Right renal cortex interstitium (tissue), 3 donors: Measurements from ENCODE around the gene POLR3A. TPM values are rescaled to one million over a fixed set of nuclear protein-coding genes. Genes with fewer than 3 reads are reported as not detected.
A peak's percentile ranks its signal among the peaks of the same experiment; 100 is the strongest.

Experiments
- DNase-seq, 3 donors: peaks; one replicate each; pipeline ENCODE4 v3.0.0-alpha.2; 2013; ENCODE audit warnings: low read depth in 3 of 3, low spot score in 2 of 3
- polyA plus RNA-seq, 3 donors: library from polyadenylated mRNA; unstranded; fragments of 120-200 nt; gene quantifications; one replicate each; pipeline ENCODE4 v1.2.1, GENCODE V29; 2013; ENCODE audit not compliant: insufficient read length in 3 of 3

The POLR3A gene
- polyA plus RNA-seq, 3 donors = 16.0 to 17.3 (median 17.2) TPM

GRCh38 chr10:78047314-78047891 is 18.1 kb upstream of the POLR3A start:
- peak in 2 of 3 donors; percentile 83 to 85 for DNase-seq

- no peak for DNase-seq
These were observed 17.5 kb upstream of the POLR3A start for GRCh38 chr10:78046711-78047269.

GRCh38 chr10:78045856-78046255 is 16.5 kb upstream of the POLR3A start:
- no peak for DNase-seq

DNA sequence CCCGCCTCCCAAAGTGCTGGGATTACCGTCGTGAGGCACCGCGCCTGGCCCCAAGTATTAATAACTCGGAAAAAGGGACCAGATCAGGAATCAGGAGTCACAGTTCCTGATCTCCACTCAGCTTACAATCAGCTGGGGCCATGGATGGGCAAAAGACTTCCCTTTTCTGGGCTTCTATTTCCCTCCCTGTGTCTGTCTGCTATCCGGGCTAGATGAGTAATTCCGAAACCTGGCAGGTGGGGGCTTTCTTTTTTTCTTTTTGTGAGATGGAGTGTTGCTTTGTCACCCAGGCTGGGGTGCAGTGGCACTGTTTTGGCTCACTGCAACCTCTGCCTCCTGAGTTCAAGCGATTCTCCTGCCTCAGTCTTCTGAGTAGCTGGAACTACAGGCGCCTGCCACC is 15.9 kb upstream of the POLR3A start:
- DNase-seq = no peak

- DNase-seq = no peak
These were observed 15.4 kb upstream of the POLR3A start for GRCh38 chr10:78044699-78045098.

GRCh38 chr10:78044179-78044578 is 14.9 kb upstream of the POLR3A start:
- no peak for DNase-seq

DNA sequence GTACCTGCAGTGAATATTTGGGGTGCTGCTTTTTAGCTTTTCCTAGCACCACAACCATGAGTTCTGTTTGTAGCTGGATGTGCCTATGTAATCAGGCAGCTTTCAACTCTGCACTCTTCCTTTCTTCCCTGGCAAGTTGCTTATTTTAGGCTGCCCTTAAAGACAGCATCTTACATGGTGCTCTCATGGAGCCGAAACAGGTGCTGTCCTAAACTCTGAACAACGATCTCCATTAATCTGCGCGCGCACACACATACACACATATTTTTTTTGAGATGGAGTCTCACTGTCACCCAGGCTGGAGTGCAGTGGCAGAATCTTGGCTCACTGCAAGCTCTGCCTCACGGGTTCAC is 13.4 kb upstream of the POLR3A start:
- DNase-seq = no peak

- no peak for DNase-seq
These were observed 12.9 kb upstream of the POLR3A start for GRCh38 chr10:78042058-78042751.

DNA sequence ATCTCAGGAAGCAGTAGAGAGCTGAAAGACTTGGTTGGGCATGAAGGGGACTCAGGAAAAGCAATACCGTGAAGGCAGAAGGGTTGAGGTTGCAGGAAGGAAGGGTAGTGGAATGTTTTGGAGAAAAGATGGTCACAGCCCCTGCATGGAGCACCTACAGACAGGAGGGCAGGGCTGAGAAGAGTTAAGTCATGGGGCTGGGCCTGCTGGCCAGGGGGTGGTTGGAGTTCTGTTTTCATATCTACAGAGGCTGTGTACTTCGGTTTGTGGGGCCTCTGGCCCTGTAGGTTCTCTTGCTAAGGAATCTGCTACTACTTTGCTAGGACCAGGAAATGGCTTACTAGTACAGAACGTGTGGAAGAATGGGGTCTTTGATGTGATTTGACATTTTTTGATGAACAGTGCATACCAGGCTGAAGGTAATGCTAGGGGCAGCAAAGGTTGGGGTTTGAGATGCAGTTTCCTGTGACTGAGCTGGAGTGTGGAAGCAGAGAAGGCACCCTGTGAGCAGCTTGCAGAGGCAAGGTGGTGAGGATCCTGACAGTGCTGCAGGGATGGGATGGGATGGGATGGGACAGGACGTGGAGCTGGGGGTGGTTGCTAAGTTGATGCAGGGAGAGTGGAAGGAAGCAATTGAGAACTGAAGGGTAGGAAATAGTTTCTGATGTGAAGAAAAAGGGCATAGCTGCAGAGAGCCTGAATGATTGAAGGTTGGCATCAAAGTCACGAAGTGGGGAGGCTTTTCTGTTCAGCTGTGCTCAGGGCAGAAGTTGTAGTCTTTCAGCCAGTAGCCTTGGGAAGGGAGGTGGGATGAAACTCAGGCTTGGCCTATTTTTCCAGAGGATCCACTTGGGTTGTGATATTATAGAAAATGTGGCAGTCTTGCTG is 12.1 kb upstream of the POLR3A start:
- DNase-seq = no peak

DNA sequence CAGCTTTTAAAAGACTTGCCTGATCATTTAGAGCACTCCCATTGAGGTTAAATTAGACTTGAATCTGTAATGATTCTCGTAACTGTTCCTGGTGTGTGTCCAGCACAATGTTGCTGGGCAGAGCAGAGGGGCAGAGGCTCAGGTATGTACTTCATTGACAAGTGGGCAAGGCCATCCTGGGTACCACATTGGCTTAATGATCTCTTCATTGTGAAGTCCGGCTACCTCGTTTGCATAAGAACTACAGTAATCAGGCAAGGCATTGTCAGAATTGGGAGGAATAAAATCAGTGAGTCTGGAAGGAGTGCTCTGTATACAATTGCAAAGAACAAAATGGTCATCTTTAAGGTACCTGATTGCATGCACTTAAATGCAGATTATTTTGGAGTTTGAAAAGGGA is 10.4 kb upstream of the POLR3A start:
- DNase-seq = no peak

DNA sequence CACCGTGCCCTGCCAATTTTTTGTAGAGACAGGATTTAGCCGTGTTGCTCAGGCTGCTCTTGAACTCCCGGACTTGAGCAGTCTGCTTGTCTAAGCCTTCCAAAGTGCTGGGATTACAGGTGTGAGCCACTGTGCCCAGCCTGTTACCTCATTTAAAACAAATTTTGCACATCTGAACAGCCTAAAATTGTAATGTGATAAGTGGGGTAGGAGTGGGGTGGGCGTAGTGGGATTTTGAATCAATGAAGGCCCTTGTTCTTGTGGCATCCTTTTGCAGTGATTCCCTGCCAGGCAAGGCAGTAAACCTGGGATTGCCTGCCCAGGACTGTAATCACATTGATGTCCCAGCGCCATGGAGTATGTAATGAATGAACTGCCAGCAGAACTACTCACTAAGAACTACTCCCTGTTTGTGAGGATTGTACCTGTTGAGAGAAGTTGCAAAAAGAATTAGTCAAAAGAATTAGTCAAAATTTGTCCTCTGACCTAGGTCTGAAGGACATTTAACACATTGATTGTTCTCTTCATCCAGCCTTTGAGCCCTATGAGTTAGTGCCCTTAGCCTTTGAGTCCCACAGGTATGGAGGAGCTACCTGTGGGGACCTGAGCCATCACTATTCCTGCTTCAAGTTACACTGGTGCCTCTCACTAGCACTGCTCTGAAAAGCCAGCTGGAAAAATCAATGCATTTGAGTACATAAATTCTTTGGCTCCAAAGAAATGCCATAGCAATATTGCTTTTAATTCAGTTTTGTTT is 9.7 kb upstream of the POLR3A start:
- no peak for DNase-seq

GRCh38 chr10:78038105-78038504 is 8.8 kb upstream of the POLR3A start:
- no peak for DNase-seq

DNA sequence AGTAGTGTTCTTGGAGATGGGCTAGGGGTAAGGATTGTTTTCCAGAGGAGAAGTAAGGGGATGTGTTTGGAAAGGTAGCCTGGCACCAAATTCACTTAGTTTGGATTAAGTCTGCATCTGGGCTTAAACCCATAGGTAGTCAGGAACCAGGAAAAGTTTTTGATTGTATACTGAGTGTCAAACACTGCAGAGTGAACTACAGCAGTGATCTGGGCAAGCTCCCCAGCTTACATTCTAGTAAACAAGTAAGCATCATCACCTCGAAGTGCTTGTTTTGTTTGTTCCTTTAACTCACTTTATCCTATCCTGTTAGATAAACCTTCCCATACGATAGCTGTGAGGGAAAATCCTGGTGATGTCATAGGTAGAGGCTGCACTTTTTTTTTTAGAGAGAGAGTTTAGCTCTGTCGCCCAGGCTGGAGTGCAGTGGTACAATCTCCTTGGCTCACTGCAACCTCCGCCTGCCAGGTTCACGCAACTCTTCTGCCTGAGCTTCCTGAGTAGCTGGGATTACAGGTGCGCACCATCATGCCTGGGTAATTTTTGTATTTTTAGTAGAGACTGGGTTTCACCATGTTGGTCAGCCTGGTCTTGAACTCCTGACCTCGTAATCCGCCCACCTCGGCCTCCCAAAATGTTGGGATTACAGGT is 6.7 kb upstream of the POLR3A start:
- no peak for DNase-seq

DNA sequence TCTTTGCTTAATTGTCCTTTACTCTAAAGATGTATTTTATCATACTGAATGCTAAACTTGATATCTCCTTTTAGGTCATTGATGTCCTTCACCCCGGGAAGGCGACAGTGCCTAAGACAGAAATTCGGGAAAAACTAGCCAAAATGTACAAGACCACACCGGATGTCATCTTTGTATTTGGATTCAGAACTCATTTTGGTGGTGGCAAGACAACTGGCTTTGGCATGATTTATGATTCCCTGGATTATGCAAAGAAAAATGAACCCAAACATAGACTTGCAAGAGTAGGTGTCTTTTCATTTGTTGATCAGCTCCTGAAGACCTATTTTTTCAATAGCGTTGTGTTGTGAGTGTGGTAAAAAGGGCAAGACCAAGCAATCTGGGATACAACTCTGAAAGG is 6.1 kb upstream of the POLR3A start:
- DNase-seq = no peak

DNA sequence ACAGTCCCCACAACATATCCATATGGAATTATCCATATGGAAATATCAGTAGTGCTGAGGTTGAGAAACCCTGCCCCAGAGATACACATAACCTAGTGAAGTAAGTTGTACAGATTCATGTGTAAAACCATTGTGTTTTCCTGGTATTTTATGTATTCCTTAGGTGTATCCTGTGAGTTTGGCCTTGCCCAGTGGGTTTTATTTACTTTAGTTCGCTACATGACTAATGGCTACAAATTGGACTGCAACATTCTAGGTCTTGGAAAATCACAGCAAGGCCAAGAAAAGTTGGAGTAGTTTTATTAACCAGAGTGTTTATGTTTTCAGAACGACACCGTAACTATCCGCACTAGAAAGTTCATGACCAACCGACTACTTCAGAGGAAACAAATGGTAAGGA is 5.7 kb upstream of the POLR3A start:
- DNase-seq = no peak

- peak; percentile 90 to 96 (median 94) for DNase-seq
These were observed 4.5 kb upstream of the POLR3A start, which contains the start of gene RPS24 for GRCh38 chr10:78033637-78034470. Gene RPS24 (plus strand): TSS chr10:78033863. CDS start chr10:78033902, 39 bp downstream.

- no peak for DNase-seq
These were observed 4.0 kb upstream of the POLR3A start for GRCh38 chr10:78033387-78033636.

GRCh38 chr10:78028438-78029268 is 662 bp downstream of the POLR3A start:
- DNase-seq = peak in 1 of 3 donors; percentile 27
